SJCRH30 (cell line): ENCODE data around the gene ZBTB39. TPM values are rescaled to one million over a fixed set of nuclear protein-coding genes. Genes with fewer than 3 reads are reported as not detected.

ENCODE experiments used
- total RNA-seq: library from RNA; depleted of rRNA; stranded (reverse); fragments of >200 nt; shearing (Covaris generic); gene quantifications from 2 replicates; pipeline ENCODE4 v1.2.3, GENCODE V29; 2014; rRNA removed

The ZBTB39 gene
- total RNA-seq, 1 experiment from 2014 or later: 101 TPM

Other genes with a start within 250 kb of the ZBTB39 start
- gene HSD17B6, start 243.2 kb downstream of the ZBTB39 start, total RNA-seq: 0.43 and 0.73 TPM in 2 replicates
- not detected in 2 replicates for gene SDR9C7, start 72.1 kb downstream of the ZBTB39 start, total RNA-seq
- 0.03 and 0.06 TPM in 2 replicates for gene RDH16, start 48.9 kb downstream of the ZBTB39 start, total RNA-seq
- gene TAC3, start 10.0 kb upstream of the ZBTB39 start, total RNA-seq: not detected in 2 replicates
- 0.02 TPM in 1 of 2 replicates, not detected in the other for gene MYO1A, start 43.6 kb upstream of the ZBTB39 start, total RNA-seq
- 63.7 and 70.2 TPM in 2 replicates for gene NEMP1, start 72.2 kb upstream of the ZBTB39 start, total RNA-seq
- gene NAB2, start 82.6 kb upstream of the ZBTB39 start, total RNA-seq: 87.8 and 89.9 TPM in 2 replicates
- gene STAT6, start 104.8 kb upstream of the ZBTB39 start, total RNA-seq: 15.1 and 15.8 TPM in 2 replicates
- 53.7 and 58.6 TPM in 2 replicates for gene LRP1, start 121.9 kb upstream of the ZBTB39 start, total RNA-seq
- gene LRP1-AS, start 141.1 kb upstream of the ZBTB39 start, total RNA-seq: 1.1 and 1.3 TPM in 2 replicates
- gene NXPH4, start 210.2 kb upstream of the ZBTB39 start, total RNA-seq: 91.1 and 92.7 TPM in 2 replicates
- 1,504 and 1,712 TPM in 2 replicates for gene SHMT2, start 223.2 kb upstream of the ZBTB39 start, total RNA-seq
- 1,199 and 1,339 TPM in 2 replicates for gene STAC3, start 244.6 kb upstream of the ZBTB39 start, total RNA-seq